Endothelial cell of umbilical vein (primary cell): ENCODE data around the gene MOB3A. TPM values are rescaled to one million over a fixed set of nuclear protein-coding genes. Genes with fewer than 3 reads are reported as not detected.

Experiments
- BruUV-seq: library from RNA; stranded (reverse); fragments of 400-500 nt; replicated peaks from 2 replicates; lab custom pipeline; 2021; lab: Mats Ljungman, UMichigan
- CTCF ChIA-PET: fragments of 300-600, 350-600 bp; sonication (Branson Sonifier 250); formaldehyde crosslinking; loops from one replicate; lab custom pipeline; 2021; ENCODE audit warnings: antibody characterized with exemption, inconsistent platforms; lab: Charles Lee
- POLR2A ChIA-PET: fragments of 300-600, 350-600 bp; sonication (Branson Sonifier 250); formaldehyde crosslinking; loops from one replicate; lab custom pipeline; 2021; ENCODE audit warnings: antibody characterized with exemption, inconsistent platforms; lab: Charles Lee
- DNase-seq: peaks from one replicate; pipeline ENCODE4 v3.0.0-alpha.2; 2011; ENCODE audit warnings: low read depth, low spot score
- FAIRE-seq: peaks from 2 replicates; lab custom pipeline; 2011; peaks lifted over from hg19 to GRCh38; lab: Jason Lieb, UNC
- H2AFZ ChIP-seq: 2 replicates; pipeline ENCODE4 v1.6.0; 2012; ENCODE audit warnings: low read depth, low read length, control low read depth, inconsistent platforms
- H3K27ac ChIP-seq: 2 replicates; pipeline ENCODE4 v1.5.1; 2011; ENCODE audit warnings: low read depth, mild to moderate bottlenecking, control low read depth, low read length, moderate library complexity; ENCODE audit not compliant: insufficient read depth
- H3K27me3 ChIP-seq, 2 experiments: 2 replicates each; pipeline versions ENCODE4 v1.6.0 to v1.6.1; 2011; ENCODE audit warnings: low read length in 2 of 2, mixed read lengths in 1 of 2; ENCODE audit not compliant: control insufficient read depth in 2 of 2, insufficient read depth in 2 of 2
- H3K36me3 ChIP-seq, 2 experiments: 2 replicates in 1 of 2; 3 replicates in 1 of 2; pipeline ENCODE4 v1.5.1; 2011; ENCODE audit warnings: low read length in 2 of 2, mild to moderate bottlenecking in 1 of 2, moderate library complexity in 1 of 2; ENCODE audit not compliant: control insufficient read depth in 2 of 2, insufficient read depth in 2 of 2; ENCODE audit errors: extremely low read depth in 1 of 2
- H3K4me1 ChIP-seq: 3 replicates; pipeline ENCODE4 v1.5.1; 2011; ENCODE audit warnings: mild to moderate bottlenecking, low read length; ENCODE audit not compliant: control insufficient read depth, insufficient read depth; ENCODE audit errors: extremely low read depth
- H3K4me2 ChIP-seq: 2 replicates; pipeline ENCODE4 v1.6.1; 2011; ENCODE audit warnings: low read length, control low read depth, mixed read lengths; ENCODE audit not compliant: insufficient read depth
- H3K4me3 ChIP-seq, 3 experiments: fragments of 200-600 bp in 1 of 3; sonication (generic), shearing (Covaris generic) in 1 of 3; replicated peaks in 1 of 3; 2 replicates each; pipeline ENCODE4 v1.5.1; 2011 to 2016; ENCODE audit warnings: control low read depth in 3 of 3, low read length in 3 of 3, mild to moderate bottlenecking in 2 of 3, inconsistent platforms in 1 of 3, low read depth in 1 of 3, moderate library complexity in 1 of 3; ENCODE audit not compliant: insufficient read depth in 1 of 3
- H3K79me2 ChIP-seq: 2 replicates; pipeline ENCODE4 v1.6.0; 2012; ENCODE audit warnings: low read length, inconsistent platforms; ENCODE audit not compliant: control insufficient read depth, insufficient read depth
- H3K9ac ChIP-seq: replicated peaks from 2 replicates; pipeline ENCODE3; 2011; ENCODE audit warnings: low read length, control low read depth; ENCODE audit not compliant: insufficient read depth; ENCODE audit errors: extremely low read depth
- H3K9me1 ChIP-seq: replicated peaks from 3 replicates; pipeline ENCODE4 v1.6.0; 2011; ENCODE audit warnings: mild to moderate bottlenecking, low read length; ENCODE audit not compliant: control insufficient read depth, insufficient read depth; ENCODE audit errors: extremely low read depth
- H3K9me3 ChIP-seq: replicated peaks from 2 replicates; pipeline ENCODE4 v1.5.1; 2012; ENCODE audit warnings: low read length, inconsistent platforms; ENCODE audit not compliant: control insufficient read depth, insufficient read depth
- H4K20me1 ChIP-seq: replicated peaks from 2 replicates; pipeline ENCODE3; 2011; ENCODE audit warnings: mild to moderate bottlenecking, low read length; ENCODE audit not compliant: control insufficient read depth, insufficient read depth; ENCODE audit errors: extremely low read depth
- EZH2 ChIP-seq: IDR thresholded peaks from 2 replicates; pipeline ENCODE4 v1.6.1; 2012; ENCODE audit warnings: borderline replicate concordance, low read depth, mild to moderate bottlenecking, moderate library complexity, low read length, inconsistent platforms; ENCODE audit not compliant: severe bottlenecking
- FOS ChIP-seq: IDR thresholded peaks from 2 replicates; pipeline ENCODE4 v1.6.1; 2011; ENCODE audit warnings: mild to moderate bottlenecking, low read length, moderate library complexity, borderline replicate concordance; ENCODE audit not compliant: insufficient read depth
- GATA2 ChIP-seq: IDR thresholded peaks from 2 replicates; pipeline ENCODE4 v1.7.0; 2011; ENCODE audit warnings: low read depth, mild to moderate bottlenecking, moderate library complexity, mixed read lengths, low read length; ENCODE audit not compliant: insufficient read length, insufficient read depth
- JUN ChIP-seq: IDR thresholded peaks from 2 replicates; pipeline ENCODE4 v1.6.1; 2011; ENCODE audit warnings: borderline replicate concordance, low read depth; ENCODE audit not compliant: insufficient read length, insufficient read depth
- MYC ChIP-seq: IDR thresholded peaks from one replicate; pipeline ENCODE4 v1.6.1; 2011; ENCODE audit warnings: mild to moderate bottlenecking, low read depth, low read length
- POLR2A ChIP-seq: IDR thresholded peaks from 2 replicates; pipeline ENCODE4 v1.6.1; 2012; ENCODE audit warnings: low read depth, mild to moderate bottlenecking, control low read depth, low read length
- POLR2AphosphoS5 ChIP-seq: IDR thresholded peaks from 2 replicates; pipeline ENCODE4 v1.6.1; 2012; ENCODE audit warnings: low read depth, mild to moderate bottlenecking, control low read depth, low read length, moderate library complexity; ENCODE audit not compliant: insufficient read depth
- dilution Hi-C: fragments of 300-500 bp; cut with MboI; formaldehyde crosslinking; loops from one replicate; pipeline ENCODE4 v1.15.0; 2019; ENCODE audit warnings: low sequenced_read_pairs; ENCODE audit not compliant: extremely low pct_ligation_motif_present
- intact Hi-C: fragments of 100-400 bp; cut with micrococcal nuclease; formaldehyde crosslinking; loops from one replicate; pipeline ENCODE4 v1.10.0; 2022
- polyA plus RNA-seq, 4 experiments: library from polyadenylated mRNA; depleted of rRNA in 3 of 4; stranded (reverse) in 3 of 4; unstranded in 1 of 4; fragments of >200 nt; gene quantifications; 2 replicates each; pipeline versions ENCODE4 v1.2.1 to v1.2.3, GENCODE V29; 2011 to 2012; ENCODE audit warnings: missing spikeins in 1 of 4
- total RNA-seq: library from RNA; stranded (reverse); gene quantifications from 2 replicates; pipeline ENCODE4 v1.2.3, GENCODE V29; 2021
- TF ChIP-seq, protein P1 (sequence below): IDR thresholded peaks from 2 replicates; pipeline ENCODE4 v1.6.1; 2011; ENCODE audit not compliant: insufficient read depth, insufficient read length
- TF ChIP-seq, protein P2 (sequence below), 2 donors: IDR thresholded peaks; 1 replicate in 1 of 2; 2 replicates in 1 of 2; pipeline ENCODE4 v1.5.1; 2011; ENCODE audit warnings: low read length in 2 of 2, mild to moderate bottlenecking in 2 of 2, moderate library complexity in 2 of 2, control low read depth in 1 of 2, inconsistent platforms in 1 of 2, low read depth in 1 of 2; ENCODE audit not compliant: insufficient read depth in 1 of 2; ENCODE audit errors: extremely low read depth in 1 of 2

The MOB3A gene
- total and polyA plus RNA-seq, 2 donors (not counting 3 experiments of a cell fraction or from before 2014, with no cell fraction given) = 46.5 to 59.7 TPM

DNA sequence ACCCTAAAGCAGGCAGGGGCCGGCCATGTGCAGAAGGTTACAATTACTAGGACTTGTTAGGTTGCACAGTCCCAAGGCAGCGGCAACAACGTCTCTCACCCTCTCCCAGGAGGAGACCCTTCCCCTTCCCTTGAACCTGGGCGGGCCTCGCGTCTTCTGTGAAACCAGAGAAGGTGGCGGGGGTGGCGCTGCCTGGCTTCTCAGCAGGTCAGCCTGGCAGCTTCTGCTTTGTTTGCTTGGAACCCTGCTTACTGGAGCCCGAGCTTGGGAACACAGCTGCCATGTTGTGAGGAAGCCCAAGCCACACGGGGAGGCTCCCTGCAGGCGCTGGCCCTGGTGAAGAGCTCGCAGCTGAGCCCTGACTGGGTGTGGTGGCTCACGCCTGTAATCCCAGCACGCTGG, 60.5 kb downstream of the MOB3A start:
- POLR2A ChIA-PET = no interaction called here
- CTCF ChIA-PET = interaction anchor here (0.5 kb wide), 1 partner anchor 16 kb away, joined by 3 read pairs; no protein-coding TSS in a partner anchor
- H3K36me3 ChIP-seq = peaks cover 0 to 21% of the 10 kb centered on the region in 2 experiments
- H3K4me3 ChIP-seq = no peak overlapping the region
- H4K20me1 ChIP-seq = no peaks in the 10 kb centered on the region
- no peaks in the 10 kb centered on the region for H3K79me2 ChIP-seq
- no peak for FAIRE-seq
- no peak overlapping the region for H2AFZ ChIP-seq
- no peak overlapping the region for H3K9ac ChIP-seq
- H3K4me1 ChIP-seq = peaks cover 14% of the 10 kb centered on the region
- TF ChIP-seq POLR2A = no peak
- TF ChIP-seq MYC = no peak
- TF ChIP-seq, protein P1, sequence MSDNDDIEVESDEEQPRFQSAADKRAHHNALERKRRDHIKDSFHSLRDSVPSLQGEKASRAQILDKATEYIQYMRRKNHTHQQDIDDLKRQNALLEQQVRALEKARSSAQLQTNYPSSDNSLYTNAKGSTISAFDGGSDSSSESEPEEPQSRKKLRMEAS = no peak
- no peak for TF ChIP-seq FOS
- TF ChIP-seq, protein P2, sequence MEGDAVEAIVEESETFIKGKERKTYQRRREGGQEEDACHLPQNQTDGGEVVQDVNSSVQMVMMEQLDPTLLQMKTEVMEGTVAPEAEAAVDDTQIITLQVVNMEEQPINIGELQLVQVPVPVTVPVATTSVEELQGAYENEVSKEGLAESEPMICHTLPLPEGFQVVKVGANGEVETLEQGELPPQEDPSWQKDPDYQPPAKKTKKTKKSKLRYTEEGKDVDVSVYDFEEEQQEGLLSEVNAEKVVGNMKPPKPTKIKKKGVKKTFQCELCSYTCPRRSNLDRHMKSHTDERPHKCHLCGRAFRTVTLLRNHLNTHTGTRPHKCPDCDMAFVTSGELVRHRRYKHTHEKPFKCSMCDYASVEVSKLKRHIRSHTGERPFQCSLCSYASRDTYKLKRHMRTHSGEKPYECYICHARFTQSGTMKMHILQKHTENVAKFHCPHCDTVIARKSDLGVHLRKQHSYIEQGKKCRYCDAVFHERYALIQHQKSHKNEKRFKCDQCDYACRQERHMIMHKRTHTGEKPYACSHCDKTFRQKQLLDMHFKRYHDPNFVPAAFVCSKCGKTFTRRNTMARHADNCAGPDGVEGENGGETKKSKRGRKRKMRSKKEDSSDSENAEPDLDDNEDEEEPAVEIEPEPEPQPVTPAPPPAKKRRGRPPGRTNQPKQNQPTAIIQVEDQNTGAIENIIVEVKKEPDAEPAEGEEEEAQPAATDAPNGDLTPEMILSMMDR (IDR thresholded peaks at IDR 0.05; ENCODE audit: extremely low read depth in 1 of 2, insufficient read depth in 1 of 2, low read depth in 1 of 2, low read length in 2 of 2) = no peak
- TF ChIP-seq EZH2 = no peak
- no peak for TF ChIP-seq JUN
- no peak for TF ChIP-seq GATA2
- no peak for TF ChIP-seq POLR2AphosphoS5
- no peak for DNase-seq
- H3K9me3 ChIP-seq = no peaks in the 10 kb centered on the region
- H3K9me1 ChIP-seq = no peaks in the 10 kb centered on the region
- no peaks in the 10 kb centered on the region for H3K27me3 ChIP-seq
- BruUV-seq = no TSS peak
- dilution Hi-C loops (no loop called here), intact Hi-C loops (no loop called here)
- no peak overlapping the region for H3K27ac ChIP-seq
- H3K4me2 ChIP-seq = no peak overlapping the region
